ENCODE data around the gene ZFHX2.
"Not testable (repeated sequence)": the region's sequence is repeated elsewhere in the genome, so short reads cannot be mapped to it uniquely, and the experiment has no call there.

Gene ZFHX2

DNA sequence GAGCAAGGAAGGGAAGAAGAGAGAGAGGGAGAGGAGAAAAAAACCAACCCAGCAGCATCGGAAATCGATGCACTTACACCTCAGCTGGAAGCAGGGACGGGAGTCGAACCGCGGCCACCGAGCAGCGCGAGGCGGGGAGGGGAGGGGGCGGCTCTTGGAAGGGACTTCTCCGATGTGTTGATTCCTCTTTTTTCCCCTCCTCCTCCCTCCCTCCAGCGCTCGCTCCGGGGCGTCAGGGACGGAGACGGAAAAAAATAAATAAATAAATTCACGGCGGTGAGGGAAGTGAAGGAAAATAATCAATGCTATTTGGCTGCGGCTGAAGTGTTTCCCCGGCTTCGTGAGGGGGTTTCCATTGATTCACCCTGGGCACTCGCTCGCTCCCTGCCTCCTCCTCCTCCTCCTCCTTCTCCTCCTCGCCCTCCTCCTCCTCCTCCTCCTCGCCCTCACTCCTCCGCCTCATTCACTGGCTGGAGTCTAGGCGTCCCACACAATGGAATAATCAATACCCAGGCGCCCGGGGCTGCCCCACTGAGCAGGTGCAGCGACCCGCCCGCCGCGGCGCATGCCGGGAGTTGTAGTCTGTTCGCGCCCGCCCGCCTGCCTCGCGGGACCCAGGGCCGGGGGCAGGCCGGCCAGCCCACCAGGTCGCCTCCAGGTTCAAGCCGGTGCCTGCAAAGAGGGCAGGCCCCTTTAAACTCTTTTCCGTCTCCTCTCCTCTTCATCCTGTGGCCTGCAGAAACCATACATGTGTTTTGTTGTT lies at the start of gene ZFHX2:
Gene ZFHX2, minus strand, starts transcription at position 500 of the 763 bp plus-strand sequence. CDS start 16,440 bp downstream, outside the sequence.
- DNase-seq = peak; percentile 95

DNA sequence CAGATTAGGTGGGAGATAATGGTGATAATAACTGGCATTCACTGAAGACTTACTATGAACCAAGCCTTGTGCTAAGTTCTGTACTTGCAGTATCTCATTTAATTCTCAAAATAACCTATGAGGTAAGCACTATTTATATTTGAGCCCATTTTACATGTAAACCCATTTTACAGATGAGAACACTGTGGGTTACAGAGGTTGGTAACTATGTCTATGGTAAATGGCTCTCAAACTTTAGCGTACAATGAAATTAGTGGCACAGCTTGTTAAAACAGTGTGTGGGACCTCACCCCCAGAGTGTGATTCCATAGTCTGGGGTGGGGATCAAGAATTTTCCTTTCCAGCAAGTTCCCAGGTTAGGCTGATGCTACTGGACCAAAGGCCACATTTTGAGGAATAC lies 49.2 kb upstream of the ZFHX2 start:
- no peak for DNase-seq

- DNase-seq = no peak
Observed at GRCh38 chr14:23600322-23600707, 48.8 kb upstream of the ZFHX2 start.

GRCh38 chr14:23594191-23594590 lies 42.6 kb upstream of the ZFHX2 start:
- not testable (repeated sequence) for DNase-seq

GRCh38 chr14:23590198-23590597 lies 38.6 kb upstream of the ZFHX2 start:
- DNase-seq = no peak

- DNase-seq = no peak
Observed at GRCh38 chr14:23589606-23590005, 38.0 kb upstream of the ZFHX2 start.

DNA sequence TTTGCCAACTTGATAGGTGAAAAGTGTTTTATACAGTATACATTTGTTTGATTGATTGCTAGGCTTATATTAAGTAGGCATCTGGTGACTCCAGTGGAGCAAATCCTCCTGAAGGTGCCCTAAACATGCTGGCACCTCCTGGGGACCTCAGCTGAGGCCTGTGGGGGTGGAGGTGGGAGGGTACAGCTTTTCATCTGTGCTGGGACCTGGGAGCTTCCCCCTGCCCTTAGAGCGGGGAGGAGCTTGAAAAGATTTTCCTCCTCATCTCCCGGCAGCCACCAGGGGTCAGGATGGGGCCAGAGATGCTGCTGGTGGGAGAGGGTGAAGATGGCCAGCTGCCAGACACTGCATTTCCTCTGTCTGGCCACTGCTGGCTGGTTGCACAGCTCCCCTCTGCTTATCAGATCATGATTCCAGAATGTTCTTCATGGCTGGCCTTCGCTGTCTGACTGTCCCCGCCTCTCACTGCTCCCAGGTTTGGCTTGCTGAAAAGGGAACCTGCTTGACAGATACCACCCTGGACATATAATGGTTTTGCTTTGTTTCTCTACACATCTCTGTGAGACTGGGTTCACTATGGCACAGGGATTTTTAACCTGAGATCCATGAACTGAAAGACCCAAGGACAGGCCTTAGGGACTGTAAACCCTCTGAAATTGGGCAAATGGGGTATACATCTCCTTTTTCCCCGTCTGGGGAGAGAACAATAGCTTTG lies 37.5 kb upstream of the ZFHX2 start:
- DNase-seq = peak; percentile 92

GRCh38 chr14:23584527-23585203 lies 33.1 kb upstream of the ZFHX2 start:
- not testable (repeated sequence) for DNase-seq

DNA sequence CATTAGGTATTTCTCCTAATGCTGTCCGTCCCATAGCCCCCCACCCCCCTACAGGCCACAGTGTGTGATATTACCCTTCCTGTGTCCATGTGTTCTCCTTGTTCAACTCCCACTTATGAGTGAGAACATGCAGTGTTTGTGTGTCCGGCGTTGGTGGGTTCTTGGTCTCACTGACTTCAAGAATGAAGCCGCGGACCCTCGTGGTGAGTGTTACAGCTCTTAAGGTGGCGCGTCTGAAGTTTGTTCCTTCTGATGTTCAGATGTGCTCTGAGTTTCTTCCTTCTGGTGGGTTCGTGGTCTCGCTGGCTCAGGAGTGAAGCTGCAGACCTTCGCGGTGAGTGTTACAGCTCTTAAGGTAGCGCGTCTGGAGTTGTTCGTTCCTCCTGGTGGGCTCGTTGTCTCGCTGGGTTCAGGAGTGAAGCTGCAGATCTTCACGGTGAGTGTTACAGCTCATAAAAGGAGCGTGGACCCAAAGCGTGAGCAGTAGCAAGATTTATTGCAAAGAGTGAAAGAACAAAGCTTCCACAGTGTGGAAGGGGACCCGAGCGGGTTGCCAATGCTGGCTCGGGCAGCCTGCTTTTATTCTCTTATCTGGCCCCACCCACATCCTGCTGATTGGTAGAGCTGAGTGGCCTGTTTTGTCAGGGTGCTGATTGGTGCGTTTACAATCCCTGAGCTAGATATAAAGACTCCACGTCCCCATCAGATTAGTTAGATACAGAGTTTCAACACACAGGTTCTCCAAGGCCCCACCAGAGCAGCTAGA lies 32.4 kb upstream of the ZFHX2 start:
- DNase-seq = not testable (repeated sequence)

DNA sequence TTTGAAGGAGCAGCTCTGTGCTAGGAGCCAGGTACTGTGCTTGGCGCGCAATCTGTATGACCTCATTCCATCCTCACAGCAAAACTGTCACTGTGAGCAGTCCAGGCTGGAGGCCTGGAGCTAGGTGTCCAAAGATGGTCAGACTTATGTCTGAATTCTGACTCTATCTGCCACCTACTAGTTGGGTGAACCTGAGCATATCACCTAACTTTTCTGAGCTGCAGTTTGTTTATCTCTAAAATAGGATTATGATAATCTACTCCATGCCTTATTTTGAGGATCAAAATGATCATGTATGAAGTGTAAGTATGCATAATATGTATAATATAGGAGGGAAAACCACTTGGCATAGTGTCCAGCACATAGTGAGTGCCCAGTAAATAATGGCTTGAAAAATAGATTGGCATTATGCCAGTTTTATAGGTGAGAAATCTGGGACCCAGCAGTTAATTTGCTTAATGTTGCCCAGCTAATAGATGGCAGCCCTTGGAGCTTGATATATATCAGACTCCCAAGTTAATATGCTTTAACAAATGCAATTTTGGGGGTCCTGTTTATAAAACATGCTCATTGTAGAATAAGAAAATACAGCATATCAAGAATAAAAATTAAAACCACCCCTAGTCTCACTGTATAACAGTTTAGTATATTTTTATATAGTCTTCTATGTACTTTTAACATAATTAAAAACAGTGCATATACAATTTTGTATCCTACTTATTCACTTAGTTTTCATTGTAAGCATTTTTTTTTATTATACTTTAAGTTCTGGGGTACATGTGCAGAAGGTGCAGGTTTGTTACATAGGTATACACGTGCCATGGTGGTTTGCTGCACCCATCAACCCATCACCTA lies 31.6 kb upstream of the ZFHX2 start:
- no peak for DNase-seq

DNA sequence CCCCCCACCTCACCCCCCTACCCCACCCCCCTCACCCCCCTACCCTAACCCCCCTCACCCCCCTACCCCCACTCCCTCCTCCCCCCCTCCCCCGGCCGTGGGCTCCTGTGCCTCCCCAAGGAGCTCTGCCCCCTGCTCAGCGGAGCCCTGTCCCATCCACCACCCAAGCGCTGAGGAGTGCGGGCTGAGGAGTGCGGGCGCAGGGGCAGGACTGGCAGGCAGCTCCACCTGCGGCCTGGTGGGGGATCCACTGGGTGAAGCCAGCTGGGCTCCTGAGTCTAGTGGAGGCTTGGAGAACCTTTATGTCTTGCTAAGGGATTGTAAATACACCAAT lies 29.4 kb upstream of the ZFHX2 start:
- DNase-seq = no peak

DNA sequence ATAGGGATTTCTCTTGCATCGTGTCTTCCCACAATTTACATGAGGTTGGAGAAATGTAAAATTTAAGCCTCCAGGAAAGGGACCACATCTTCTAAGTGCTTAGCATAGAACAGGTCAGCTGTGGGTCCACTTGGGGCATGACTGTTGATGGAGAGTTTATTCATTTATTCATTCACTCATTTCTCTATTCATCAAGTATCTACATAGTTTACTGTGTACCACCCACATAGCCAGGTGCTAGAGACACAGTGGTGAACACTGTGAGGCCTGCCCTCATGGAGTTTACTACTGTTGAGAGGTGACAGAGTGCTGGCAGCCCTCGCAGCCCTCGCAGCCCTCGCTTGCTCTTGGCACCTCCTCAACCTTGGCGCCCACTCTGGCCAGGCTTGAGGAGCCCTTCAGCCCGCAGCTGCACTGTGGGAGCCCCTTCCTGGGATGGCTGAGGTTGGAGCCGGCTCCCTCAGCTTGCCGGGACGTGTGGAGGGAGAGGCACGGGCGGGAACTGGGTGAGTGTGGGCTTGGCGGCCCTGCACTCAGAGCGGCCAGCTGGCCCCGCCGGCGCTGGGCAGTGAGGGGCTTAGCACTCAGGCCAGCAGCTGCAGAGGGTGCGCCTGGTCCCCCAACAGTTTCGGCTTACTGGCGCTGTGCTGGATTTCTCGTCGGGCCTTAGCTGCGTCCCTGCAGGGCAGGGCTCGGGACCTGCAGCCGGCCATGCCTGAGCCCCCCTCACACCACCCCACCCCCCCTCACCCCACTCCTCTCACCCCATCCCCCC lies 28.8 kb upstream of the ZFHX2 start:
- DNase-seq = no peak

DNA sequence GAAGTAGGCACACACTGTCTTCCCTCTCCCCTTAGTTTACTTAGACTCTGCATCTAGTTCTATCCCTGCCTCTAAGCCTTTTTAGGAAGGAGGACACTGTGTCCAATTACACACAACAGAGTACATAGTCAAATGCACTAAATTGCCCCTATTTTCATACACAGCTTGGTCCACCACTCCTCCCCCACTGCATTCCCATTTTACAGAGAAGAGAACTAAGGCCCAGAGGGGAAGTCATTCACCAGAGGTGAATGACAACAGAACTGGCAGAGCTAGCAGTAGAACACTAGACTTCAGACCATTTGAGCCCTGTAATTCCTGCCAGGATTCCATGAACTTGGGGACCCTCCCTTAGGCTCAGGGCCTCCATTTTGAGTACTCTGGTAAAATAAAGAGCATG lies 28.2 kb upstream of the ZFHX2 start:
- DNase-seq = no peak

GRCh38 chr14:23579311-23579630 lies 27.7 kb upstream of the ZFHX2 start:
- no peak for DNase-seq

GRCh38 chr14:23578560-23579310 lies 27.2 kb upstream of the ZFHX2 start, which contains the start of gene JPH4:
JPH4 (minus strand) TSS chr14:23578790; CDS start chr14:23577453, 1,337 bp downstream.
- peak; percentile 41 for DNase-seq

- DNase-seq = no peak
Observed at GRCh38 chr14:23577710-23578392, 26.3 kb upstream of the ZFHX2 start.

- DNase-seq = peak; percentile 11
Observed at GRCh38 chr14:23577004-23577681, 25.6 kb upstream of the ZFHX2 start.

DNA sequence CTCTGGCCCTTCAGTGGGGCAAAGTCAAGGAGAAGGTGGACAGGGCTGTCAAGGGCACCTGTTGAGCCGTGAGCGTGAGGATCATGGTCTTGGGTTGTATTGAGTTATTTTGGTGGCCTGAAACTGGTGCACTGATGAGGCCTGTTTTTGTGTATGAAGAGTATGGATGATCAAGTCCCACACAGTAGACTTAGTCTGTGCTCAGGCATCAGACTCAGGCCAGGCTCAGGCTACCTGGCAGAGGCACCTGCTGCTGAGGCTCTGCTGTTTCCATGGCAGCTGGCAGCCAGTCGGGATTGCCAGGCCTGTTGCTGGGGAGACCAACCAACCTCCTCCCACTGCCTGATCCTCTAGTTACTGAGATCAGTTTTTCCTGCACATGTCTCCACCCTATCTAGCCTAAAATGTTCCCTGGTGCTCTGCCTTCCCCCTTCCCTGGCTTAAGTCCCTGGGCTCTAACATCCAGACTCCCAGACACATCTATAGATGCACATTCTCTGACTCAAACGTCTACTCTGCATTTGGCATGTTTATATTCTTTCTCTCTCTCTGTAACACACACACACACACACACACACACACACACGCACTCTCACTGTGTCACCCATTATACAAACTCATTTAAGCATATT lies 21.9 kb upstream of the ZFHX2 start:
- DNase-seq = no peak

DNA sequence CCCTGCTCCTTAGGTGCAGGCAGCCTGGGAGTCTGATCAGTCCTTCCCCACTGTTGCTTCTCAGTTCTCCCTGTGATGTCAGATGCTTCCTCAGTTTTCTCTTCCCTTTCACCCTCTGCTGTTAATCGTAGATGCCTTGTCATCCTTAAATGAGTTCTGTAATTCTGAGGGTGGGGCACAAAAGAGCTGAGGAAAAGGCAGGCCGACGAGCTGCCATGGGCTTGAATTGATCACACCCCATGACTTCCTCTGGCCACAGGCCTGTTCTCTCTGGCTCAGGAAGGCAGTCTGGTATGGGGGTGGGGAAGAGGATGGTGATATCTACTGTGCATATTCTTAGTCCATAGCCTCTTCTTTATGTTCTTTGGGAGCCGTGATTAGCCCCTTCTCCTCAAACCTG lies 21.3 kb upstream of the ZFHX2 start:
- no peak for DNase-seq

Measured in NCI-H1092 treated with DMSO at 0.1 percent for 48 hours (cell line).